Measurements from ENCODE around the gene KLHL29.

Gene KLHL29

GRCh38 chr2:23651187-23652080 lies 266.5 kb downstream of the KLHL29 start:
- DNase-seq = no peak

GRCh38 chr2:23653326-23653725 lies 268.3 kb downstream of the KLHL29 start:
- no peak for DNase-seq

DNA sequence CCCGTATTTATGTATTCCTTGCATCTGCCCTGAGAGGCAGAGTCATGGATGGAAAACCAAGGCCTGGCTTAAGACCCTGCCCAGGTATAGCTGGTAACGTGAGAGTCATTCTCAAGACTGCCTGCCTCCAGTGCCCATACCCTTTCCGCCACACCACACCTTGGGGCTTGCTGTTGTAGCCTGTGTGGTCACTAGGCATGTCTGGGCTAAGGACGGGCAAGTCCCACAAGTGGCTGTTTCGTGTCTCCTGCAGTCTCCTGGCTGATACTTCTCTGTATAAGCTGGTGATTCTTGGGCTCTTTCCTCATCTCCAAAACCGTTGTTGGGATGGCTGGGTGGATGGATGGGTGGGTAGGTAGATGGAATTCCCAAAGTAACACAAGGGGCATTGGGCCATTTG lies 269.8 kb downstream of the KLHL29 start:
- DNase-seq = no peak

- no peak for DNase-seq
Measured at GRCh38 chr2:23655934-23656596, 271.1 kb downstream of the KLHL29 start.

- DNase-seq = no peak
Measured at GRCh38 chr2:23656597-23656973, 271.6 kb downstream of the KLHL29 start.

GRCh38 chr2:23657371-23657770 lies 272.4 kb downstream of the KLHL29 start:
- DNase-seq = no peak

- DNase-seq = no peak
Measured at GRCh38 chr2:23657934-23658333, 273.0 kb downstream of the KLHL29 start.

GRCh38 chr2:23658466-23658942 lies 273.5 kb downstream of the KLHL29 start:
- DNase-seq = no peak

GRCh38 chr2:23659328-23659727 lies 274.3 kb downstream of the KLHL29 start:
- no peak for DNase-seq

- no peak for DNase-seq
Measured at GRCh38 chr2:23659773-23660172, 274.8 kb downstream of the KLHL29 start.

DNA sequence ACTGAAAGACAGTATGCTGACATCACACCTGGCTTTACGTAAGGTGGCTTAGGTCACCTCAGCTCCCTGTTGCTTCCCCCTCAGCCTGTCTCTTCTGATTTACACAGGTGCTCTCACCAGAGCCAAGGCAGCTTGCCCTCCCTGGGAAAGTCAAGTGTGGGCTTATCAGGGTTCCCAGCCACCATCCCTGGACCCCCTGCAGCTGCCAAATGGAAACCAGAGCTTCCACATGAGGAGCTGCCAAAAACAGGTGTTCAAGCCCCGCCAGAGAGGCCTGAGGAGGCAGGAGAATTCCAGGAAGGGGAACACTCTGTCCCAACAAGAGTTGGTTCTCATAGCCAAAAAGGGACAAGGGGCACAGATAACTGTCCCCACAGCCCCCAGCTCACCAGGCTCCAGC lies 275.3 kb downstream of the KLHL29 start:
- no peak for DNase-seq

DNA sequence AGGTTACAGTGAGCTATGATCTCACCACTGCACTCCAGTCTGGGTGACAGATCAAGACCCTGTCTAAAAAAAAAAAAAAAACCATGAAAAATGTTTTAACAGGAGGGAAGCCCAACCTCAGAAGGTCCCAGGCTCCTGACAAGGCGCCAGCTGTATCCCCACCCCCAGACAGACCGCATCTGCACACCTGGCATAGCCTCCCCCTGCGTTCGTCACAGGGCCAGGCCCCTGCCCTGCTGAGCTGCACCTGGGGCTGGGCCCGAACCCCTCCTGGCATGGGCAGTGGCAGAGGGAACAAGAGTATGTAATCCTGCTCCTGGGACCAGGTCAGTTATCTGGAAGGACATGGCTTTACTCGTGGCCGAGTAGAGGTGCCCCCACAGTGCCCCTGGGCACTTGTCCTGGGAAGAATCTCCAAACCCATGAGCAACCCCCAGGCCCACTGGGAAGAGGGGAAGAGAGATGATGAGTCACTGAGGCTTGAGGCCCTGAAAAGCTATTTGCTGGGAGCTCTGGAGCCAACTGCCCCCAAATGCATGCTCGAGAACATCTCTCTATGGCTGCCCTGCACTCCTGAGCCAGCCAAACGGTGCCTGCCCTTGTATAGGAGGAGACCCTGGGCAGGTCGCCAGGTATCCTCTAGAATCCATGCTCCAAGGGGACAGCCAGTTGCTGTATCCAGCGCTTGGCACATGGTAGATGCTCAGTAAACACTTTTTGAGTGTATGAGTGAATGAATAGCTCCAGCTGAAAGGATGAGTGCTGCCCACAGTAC lies 276.5 kb downstream of the KLHL29 start:
- DNase-seq = no peak

DNA sequence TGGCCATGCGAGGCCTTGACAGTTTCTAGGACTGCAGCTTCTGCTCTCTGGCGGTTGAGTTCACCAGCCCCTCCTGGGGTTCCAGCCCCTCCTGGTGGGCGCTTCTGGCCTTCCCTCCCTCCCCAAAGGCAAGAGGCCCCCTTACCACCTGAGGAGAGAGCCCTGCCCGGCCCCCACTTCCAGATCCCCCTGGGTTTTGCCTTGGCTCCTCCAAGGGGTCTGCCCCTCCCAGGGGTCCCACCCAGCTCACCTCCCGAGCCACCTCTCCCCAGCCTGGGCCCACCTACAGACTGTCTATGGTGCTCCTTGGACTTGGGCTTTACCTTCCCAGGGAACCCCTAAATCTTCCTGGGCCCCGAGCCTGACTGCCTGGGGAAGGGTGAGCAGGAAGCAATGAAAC lies 277.5 kb downstream of the KLHL29 start:
- DNase-seq = no peak

DNA sequence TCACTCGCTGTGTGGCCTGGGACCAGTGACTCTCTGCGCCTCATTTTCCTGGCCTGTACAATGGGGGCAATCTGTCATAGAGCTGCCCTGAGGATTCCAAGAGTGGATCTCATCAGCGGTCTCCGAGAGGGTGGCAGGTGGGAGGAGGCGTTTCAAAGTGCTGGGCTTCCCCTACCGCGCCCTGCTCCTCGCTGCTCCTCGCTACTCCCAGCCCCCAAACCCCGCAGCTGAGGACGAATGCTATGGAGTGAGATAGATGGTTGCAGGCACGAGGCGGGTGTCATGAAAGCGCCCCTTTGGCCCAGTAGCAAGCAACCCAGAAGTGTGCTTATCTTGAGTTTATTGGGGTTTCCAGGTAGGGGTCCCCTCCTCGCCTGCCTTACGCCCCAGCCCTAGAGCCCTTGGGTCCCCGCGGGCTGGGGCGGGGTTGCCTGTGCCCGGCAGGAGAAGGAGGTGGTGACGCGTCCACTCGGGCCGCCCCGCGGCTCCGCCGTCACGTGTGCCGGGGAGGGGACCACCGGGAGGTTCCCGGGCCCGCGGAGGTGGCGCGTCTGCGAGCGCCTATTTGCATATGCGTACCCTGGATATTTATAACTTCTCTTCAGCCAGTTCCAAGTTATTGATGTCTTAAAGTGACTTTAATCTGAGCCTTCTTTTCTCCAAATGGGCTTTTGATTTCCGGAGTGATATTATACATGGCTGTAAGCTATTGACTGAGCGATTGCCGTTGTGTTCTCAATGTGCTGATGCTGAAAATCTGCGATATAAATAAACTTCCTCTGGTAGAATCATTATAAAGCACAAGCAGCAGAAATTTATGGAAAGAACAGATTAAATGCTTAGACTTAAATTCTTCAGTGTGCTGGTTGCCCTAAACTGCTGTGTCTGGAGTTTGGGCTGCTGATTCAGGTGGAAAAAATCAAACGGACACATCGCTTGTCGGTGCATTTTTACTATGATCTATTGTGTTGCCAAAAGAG lies 278.3 kb downstream of the KLHL29 start:
- peak in 6 of 56 donors; percentile 6 to 31 (median 22) for DNase-seq

- no peak for DNase-seq
Measured at GRCh38 chr2:23664066-23664788, 279.2 kb downstream of the KLHL29 start.

DNA sequence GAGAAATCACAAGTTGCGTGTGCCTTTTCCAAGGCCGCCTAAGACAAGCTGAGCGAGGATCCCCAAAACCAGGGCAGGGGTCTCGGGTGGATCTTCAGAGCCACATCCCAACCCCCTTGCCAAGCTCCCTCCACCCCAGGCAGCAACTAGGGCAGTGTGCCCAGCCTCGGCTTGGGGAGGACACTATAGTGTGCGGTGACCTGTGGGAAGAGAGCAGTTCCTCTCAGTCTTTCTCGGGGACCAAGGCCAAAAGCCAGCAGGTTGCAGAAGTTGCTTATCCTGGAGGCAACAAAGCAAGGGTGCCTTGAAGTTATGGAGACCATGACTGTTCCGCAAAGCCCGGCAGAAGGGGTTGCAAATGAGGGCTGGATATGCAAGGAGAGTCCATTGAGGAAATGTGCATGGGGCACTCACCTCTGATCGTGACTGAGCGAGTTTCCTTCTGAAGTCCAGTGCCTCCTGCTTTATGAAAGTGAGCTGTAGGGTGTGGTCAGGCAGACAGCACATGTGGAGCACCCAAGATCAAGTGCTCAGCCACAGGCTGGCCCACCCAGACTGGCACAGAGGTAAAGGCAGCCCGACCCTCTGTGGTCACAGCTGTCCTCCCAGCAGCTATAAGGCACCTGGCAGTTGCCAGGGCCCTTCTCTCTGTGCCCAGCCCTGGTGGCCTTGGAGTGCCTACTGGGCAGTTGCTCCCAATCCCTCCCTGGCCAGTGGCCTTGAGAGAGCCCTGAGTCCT lies 281.4 kb downstream of the KLHL29 start:
- no peak for DNase-seq

DNA sequence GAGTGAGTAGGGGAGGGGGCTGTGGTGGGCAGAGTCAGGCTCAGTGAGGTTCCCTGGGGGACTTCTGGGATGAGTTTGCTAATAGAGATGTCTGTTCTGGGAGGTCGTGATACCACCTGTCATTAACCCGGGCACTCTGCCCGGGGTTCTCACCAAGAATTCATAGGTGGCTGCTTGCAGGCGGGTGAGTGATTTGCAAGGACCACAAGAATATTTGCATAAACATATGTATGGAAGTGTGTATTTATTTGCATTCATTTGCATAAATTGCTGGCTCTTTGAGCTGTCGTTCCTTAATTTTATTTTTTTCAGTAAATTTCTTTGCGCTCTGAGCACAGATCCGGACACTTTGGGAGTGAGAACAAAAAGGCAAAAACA lies 282.0 kb downstream of the KLHL29 start:
- no peak for DNase-seq

DNA sequence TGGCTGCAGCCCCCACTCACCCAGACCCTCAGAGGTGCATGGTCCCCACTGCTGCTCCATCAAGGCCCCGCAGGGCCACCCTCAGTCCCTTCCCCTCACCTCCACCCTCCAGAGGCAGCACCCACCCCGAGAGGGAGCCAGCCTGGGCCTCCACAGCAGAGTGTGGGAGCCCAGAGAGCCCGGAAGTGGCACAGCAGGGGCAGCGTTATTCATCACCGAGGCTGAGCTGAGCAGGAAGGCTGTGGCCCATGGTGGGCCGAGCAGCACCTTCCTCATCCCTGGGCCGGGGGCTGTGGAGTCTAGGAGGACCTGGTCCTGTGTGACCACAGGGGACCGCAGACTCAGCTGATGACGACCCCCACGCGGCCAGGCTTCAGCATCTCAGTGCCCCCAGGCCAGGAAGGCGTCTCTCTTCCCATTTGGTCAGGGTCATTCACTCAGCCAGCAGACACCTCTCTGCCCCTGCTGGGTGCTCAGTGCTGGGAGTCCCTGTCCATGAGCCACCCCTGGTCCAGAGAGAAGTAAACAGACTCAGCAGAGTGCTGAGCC lies 283.9 kb downstream of the KLHL29 start:
- no peak for DNase-seq

Data from nucleus accumbens (tissue), 56 donors.